Activated T-helper 1 cell treated with anti-CD3 and anti-CD28 coated beads, Interleukin-12 subunit alpha, Interleukin-12 subunit beta, Interleukin-2, Interleukin-4 antibody, amounts not matched to agents 30 ng/mL and 10 ng/mL and 1 ng/mL, durations not matched to agents 14 hours and 24 hours and 36 hours (primary cell): ENCODE data around the gene PLA2G10. TPM values are rescaled to one million over a fixed set of nuclear protein-coding genes. Genes with fewer than 3 reads are reported as not detected.
"Not testable (repeated sequence)": the region's sequence is repeated elsewhere in the genome, so short reads cannot be mapped to it uniquely, and the experiment has no call there.

Experiments
- DNase-seq: peaks from one replicate; pipeline ENCODE4 v3.0.0; 2021; ENCODE audit warnings: low spot score
- H3K27ac Mint-ChIP-seq: one replicate; pipeline ENCODE4 v1.8.0; 2021; ENCODE audit warnings: mild to moderate bottlenecking, mixed read lengths
- H3K27me3 Mint-ChIP-seq: one replicate; pipeline ENCODE4 v1.8.0; 2022; ENCODE audit warnings: mild to moderate bottlenecking, moderate library complexity, mixed read lengths; ENCODE audit not compliant: insufficient read depth
- H3K36me3 Mint-ChIP-seq: one replicate; pipeline ENCODE4 v1.8.0; 2021; ENCODE audit warnings: low read depth, mixed read lengths
- H3K4me1 Mint-ChIP-seq: one replicate; pipeline ENCODE4 v1.8.0; 2021; ENCODE audit warnings: low read depth, mixed read lengths
- H3K4me3 Mint-ChIP-seq: one replicate; pipeline ENCODE4 v1.8.0; 2021; ENCODE audit warnings: mild to moderate bottlenecking, moderate library complexity, mixed read lengths
- H3K9me3 Mint-ChIP-seq: one replicate; pipeline ENCODE4 v1.8.0; 2021; ENCODE audit warnings: mixed read lengths
- intact Hi-C: fragments of 100-400 bp; cut with micrococcal nuclease; formaldehyde crosslinking; loops from one replicate; pipeline ENCODE4 v1.15.1; 2024
- total RNA-seq: library from RNA; stranded (reverse); gene quantifications from 2 replicates; pipeline ENCODE4 v1.2.3, GENCODE V29; 2022

The PLA2G10 gene
- total RNA-seq, 1 donor from 2014 or later: not detected

DNA sequence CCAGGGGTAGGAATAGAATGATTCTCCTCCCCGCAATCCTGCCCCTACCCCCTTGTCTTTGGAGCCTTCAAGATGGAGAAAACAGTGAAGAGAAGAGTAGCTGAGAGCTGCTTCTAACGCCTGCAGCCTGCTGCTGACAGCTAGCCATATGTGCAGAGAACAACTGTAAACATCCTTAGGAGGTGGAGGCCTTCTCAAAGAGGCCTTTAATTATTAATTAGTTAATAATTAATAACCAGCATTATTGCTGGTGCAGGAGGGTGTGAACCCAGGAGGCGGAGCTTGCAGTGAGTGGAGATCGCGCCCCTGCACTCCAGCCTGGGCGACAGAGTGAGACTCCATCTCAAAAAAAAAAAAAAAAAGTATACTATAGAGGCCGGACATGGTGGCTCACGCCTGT is 52.9 kb downstream of the PLA2G10 start:
- Mint-ChIP-seq H3K4me1 (peaks cover 34% of the 10 kb centered on the region), H3K9me3 (no peaks in the 10 kb centered on the region), H3K4me3 (no peak overlapping the region), H3K27ac (peak overlapping the region; percentile 72), H3K27me3 (no peaks in the 10 kb centered on the region), H3K36me3 (peaks cover 12% of the 10 kb centered on the region)
- intact Hi-C loops: no loop called here
- DNase-seq: no peak

DNA sequence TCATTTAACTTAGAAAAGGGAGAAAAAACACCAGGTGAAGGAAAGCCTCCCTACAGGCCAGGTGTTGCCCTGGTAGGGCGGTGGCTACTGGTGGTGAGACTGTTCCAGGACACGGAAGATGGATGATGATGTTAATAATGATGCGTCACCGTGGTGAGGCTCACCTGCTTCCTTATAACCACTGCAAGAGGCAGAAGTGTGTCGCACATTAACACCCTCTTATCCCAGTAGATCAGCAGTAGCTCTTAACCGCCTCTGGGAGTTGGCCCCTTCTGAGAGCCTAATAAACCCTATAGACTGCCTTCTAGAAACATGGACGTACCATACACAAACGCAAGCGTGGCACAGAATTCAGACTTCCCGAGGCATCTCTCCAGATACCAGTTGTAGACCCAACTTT is 53.6 kb downstream of the PLA2G10 start:
- peaks cover 39% of the 10 kb centered on the region for H3K4me1 Mint-ChIP-seq
- no peak overlapping the region for H3K4me3 Mint-ChIP-seq
- peaks cover 12% of the 10 kb centered on the region for H3K36me3 Mint-ChIP-seq
- intact Hi-C loops: no loop called here
- peak overlapping the region; percentile 72 for H3K27ac Mint-ChIP-seq
- H3K9me3 Mint-ChIP-seq: no peaks in the 10 kb centered on the region
- H3K27me3 Mint-ChIP-seq: no peaks in the 10 kb centered on the region
- DNase-seq: no peak

GRCh38 chr16:14636951-14637240 is 57.2 kb downstream of the PLA2G10 start:
- Mint-ChIP-seq H3K4me1 (peaks cover 62% of the 10 kb centered on the region), H3K36me3 (peaks cover 13% of the 10 kb centered on the region)
- intact Hi-C loops, H3K9me3 Mint-ChIP-seq, DNase-seq, H3K27ac Mint-ChIP-seq, H3K4me3 Mint-ChIP-seq, H3K27me3 Mint-ChIP-seq: not testable (repeated sequence)

DNA sequence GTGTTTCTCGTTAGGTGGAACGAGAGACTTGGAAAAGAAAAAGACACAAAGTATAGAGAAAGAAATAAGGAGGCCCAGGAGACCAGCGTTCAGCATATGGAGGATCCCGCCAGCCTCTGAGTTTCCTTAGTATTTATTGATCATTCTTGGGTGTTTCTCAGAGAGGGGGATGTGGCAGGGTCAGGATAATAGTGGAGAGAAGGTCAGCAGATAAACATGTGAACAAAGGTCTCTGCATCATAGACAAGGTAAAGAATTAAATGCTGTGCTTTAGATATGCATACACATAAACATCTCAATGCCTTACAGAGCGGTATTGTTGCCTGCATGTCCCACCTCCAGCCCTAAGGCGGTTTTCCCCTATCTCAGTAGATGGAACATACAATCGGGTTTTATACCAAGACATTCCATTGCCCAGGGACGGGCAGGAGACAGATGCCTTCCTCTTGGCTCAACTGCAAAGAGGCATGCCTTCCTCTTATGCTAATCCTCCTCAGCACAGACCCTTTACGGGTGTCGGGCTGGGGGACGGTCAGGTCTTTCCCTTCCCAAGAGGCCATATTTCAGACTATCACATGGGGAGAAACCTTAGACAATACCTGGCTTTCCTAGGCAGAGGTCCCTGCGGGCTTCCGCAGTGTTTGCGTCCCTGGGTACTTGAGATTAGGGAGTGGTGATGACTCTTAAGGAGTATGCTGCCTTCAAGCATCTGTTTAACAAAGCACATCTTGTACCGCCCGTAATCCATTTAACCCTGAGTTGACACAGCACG is 57.7 kb downstream of the PLA2G10 start:
- H3K27ac Mint-ChIP-seq, H3K27me3 Mint-ChIP-seq, DNase-seq, intact Hi-C loops, H3K9me3 Mint-ChIP-seq, H3K4me3 Mint-ChIP-seq: not testable (repeated sequence)
- H3K4me1 Mint-ChIP-seq: peaks cover 60% of the 10 kb centered on the region
- H3K36me3 Mint-ChIP-seq: peaks cover 13% of the 10 kb centered on the region

DNA sequence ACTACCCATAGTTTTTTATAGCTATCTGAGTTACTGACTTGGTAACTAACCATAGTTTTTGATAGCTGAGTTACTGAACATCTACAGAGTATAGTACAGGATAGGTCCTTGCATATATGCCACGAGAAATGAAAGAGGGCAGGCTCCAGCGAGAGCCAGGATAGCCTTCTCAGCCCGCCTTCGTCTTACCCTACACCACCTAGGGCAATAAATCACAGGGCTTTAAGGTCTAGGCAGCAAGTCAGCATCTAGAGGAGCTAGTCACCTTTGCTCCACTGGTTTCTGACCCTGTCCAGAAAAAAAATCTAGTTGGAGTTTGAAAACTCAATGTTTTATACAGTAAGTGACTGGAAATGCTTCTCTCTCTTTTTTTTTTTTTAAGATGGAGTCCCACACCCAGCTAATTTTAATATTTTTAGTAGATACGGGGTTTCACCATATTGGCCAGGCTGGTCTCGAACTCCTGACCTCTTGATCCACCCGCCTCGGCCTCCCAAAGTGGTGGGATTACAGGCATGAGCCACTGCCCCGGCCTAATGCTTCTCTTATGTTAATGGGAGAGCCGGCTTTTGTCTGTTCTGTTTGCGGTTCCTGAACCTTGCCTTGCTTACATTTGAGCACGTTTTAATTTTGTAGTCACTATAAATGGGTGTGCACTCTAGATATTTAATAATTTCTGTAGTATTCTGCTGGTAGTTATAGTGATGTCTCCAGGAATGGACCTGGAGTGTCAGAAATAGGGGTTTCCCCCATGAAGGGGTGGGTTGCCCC is 58.5 kb downstream of the PLA2G10 start:
- Mint-ChIP-seq H3K36me3 (peaks cover 8% of the 10 kb centered on the region), H3K27me3 (no peaks in the 10 kb centered on the region), H3K27ac (no peak overlapping the region), H3K4me3 (no peak overlapping the region), H3K9me3 (no peaks in the 10 kb centered on the region), H3K4me1 (peaks cover 53% of the 10 kb centered on the region)
- intact Hi-C loops: no loop called here
- DNase-seq: no peak

DNA sequence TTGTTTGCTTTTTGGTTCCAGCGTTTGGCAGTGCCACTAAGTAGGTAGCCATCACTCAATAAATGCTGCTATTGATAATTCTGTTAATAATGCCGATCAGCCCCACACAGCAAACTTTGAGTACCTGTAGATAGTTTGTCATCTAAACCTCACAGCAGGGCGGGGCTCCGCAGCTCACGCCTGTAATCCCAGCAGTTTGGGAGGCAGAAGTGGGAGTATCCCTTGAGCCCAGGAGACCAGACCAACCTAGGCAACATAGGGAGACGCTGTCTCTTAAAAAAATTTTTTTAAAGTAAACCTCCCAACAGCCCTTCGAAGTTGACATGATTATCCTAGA is 59.8 kb downstream of the PLA2G10 start:
- Mint-ChIP-seq H3K9me3 (peaks cover 4% of the 10 kb centered on the region), H3K4me1 (peaks cover 50% of the 10 kb centered on the region), H3K36me3 (peaks cover 11% of the 10 kb centered on the region), H3K27ac (peak overlapping the region; percentile 100), H3K4me3 (peak overlapping the region; percentile 100), H3K27me3 (no peaks in the 10 kb centered on the region)
- intact Hi-C loops: loop anchor here (5.0 kb wide), 3 partner anchors 282 to 1008 kb away; partner anchors contain the start of gene MARF1
- no peak for DNase-seq

GRCh38 chr16:14632693-14633569 is 61.2 kb downstream of the PLA2G10 start, which contains the start of gene BFAR:
Gene BFAR (plus strand): TSS chr16:14632951. CDS start chr16:14644347, 11,396 bp downstream.
- intact Hi-C loops: loop anchor here (5.0 kb wide), 3 partner anchors 281 to 1009 kb away; partner anchors contain the start of gene MARF1
- peak; percentile 99 for DNase-seq
- Mint-ChIP-seq H3K4me1 (peaks cover 60% of the 10 kb centered on the region), H3K9me3 (peaks cover 4% of the 10 kb centered on the region), H3K4me3 (peak within 1 kb of the TSS; percentile 100), H3K27me3 (no peaks in the 10 kb centered on the region), H3K36me3 (peaks cover 11% of the 10 kb centered on the region), H3K27ac (peak within 1 kb of the TSS; percentile 100)

DNA sequence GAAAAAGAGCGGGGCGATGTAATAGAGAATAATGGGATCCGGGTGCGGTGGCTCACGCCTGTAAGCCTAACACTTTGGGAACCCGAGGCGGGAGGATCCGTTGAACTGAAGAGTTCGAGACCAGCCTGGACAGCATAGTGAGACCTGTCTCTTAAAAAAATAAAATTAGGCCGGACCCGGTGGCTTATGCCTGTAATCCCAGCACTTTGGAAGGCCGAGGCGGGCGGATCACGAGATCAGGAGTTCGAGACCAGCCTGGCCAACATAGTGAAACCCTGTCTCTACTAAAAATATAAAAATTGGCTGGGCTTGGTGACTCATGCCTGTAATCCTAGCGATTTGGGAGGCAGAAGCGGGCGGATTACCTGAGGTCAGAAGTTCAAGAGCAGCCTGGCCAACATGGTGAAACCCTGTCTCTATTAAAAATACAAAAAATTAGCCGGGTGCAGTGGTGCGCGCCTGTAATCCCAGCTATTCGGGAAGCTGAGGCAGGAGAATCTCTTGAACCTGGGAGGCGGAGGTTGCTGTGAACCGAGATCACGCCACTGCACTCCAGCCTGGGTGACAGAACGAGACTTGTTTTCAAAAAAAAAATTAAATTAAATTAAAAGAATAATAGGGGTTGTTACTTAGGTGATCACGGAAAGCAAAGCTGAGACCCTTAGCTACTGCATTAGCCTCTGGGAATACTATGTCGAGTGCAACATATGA is 63.3 kb downstream of the PLA2G10 start:
- H3K27ac Mint-ChIP-seq: peak overlapping the region; percentile 98
- H3K27me3 Mint-ChIP-seq, DNase-seq, H3K9me3 Mint-ChIP-seq: not testable (repeated sequence)
- intact Hi-C loops: loop anchor here (1.0 to 5.0 kb wide), 6 partner anchors 278 to 1012 kb away; partner anchors contain the start of genes ERCC4 and MARF1
- peaks cover 49% of the 10 kb centered on the region for H3K4me1 Mint-ChIP-seq
- H3K4me3 Mint-ChIP-seq: peak overlapping the region; percentile 100
- H3K36me3 Mint-ChIP-seq: peaks cover 21% of the 10 kb centered on the region

DNA sequence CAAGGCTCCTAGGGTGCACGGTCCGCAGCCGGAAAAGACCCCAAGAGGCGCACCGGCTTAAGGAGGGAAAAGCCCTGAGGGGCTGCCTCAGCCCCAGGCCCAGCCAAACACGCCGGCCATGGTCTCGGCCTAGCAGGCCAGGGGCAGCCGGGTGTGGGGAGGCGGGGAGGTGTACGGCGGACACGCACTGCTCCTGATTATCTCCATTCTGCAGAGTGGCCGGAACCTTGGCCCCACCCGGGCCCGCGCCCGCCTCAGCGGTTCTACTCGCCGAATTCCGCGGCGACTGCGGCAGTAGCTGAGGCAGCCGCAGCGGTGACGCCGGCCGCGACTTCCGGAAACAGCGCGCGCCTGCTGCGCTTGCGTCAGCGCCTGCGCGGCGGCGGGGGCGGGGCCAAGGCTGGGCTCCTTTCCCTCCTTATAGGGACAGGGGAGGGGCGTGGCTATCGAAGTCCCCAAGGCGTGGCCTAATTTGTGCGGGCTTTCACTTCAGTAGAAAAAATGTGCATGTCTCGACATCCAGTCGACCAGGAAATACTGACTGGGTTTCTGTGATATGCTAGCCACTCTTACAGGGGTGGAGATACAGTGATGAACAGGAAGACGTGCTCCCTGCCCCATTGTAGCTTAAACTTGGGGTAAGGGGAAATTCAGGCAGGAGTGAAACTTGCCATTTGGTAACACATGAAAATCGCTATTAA is 64.0 kb downstream of the PLA2G10 start, which contains the start of gene PARN:
PARN (minus strand) TSS at position 342 of the 701 bp plus-strand sequence; CDS start at position 207, 135 bp downstream.
- DNase-seq: peak; percentile 97
- Mint-ChIP-seq H3K4me3 (peak within 1 kb of the TSS; percentile 98), H3K4me1 (peaks cover 46% of the 10 kb centered on the region), H3K27me3 (no peaks in the 10 kb centered on the region), H3K27ac (peak within 1 kb of the TSS; percentile 98), H3K36me3 (peaks cover 27% of the 10 kb centered on the region), H3K9me3 (peaks cover 4% of the 10 kb centered on the region)
- intact Hi-C loops: loop anchor here (1.0 to 5.0 kb wide), 6 partner anchors 278 to 1012 kb away; partner anchors contain the start of genes ERCC4 and MARF1

DNA sequence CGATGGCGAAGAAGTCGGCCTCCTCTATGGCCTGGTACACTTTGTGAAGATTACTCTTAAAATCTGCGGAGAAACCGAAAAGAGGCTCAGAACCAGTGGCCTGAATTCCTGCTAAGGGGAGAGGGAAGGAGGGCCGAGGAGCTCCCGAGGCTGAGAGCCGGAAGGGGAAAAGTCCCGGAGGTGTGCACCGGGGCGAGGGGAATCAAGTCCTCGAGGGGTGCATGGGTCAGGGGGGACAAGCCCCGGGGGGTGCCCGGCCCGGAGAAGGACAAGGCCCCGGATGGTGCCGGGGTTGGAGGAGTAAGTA is 64.5 kb downstream of the PLA2G10 start:
- H3K4me1 Mint-ChIP-seq: peaks cover 41% of the 10 kb centered on the region
- intact Hi-C loops: no loop called here

DNA sequence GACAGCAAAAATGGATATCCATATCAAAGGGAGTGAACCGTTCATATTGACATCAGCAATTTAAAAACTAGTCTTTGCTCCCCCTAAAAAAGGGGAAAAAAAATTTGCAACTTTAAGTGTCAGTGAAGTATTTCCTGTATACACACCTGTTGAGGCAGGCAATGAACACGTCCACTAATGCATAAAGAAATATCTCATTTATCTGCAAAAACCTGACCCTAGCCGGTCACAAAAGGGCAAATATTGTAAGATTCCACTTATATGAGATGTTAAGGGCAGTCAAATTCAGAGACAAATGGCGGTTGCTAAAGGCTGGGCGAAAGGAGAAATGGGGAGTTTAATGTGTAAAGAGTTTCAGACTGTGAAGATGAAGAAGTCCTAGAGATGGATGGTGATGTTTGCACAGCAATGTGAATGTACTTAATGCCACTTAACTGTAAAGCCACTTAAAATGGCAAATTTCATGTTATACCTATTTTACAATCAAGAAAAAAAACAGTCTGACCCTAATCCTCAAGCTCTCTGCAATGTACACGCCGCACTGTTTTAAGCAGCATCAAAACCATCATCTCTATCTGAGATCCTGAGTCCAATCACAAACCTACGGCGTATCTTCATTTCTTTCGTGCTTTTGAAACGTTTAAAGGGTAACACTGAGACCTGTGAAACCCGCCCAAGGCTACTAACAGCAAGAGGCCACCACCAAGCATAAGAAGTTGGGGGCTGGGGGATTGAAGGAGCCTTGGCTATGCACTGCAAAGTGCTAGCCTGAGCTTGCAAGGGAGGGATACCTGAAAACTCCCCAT is 65.1 kb downstream of the PLA2G10 start:
- Mint-ChIP-seq H3K4me1 (peaks cover 36% of the 10 kb centered on the region), H3K9me3 (peaks cover 4% of the 10 kb centered on the region), H3K4me3 (peak overlapping the region; percentile 98), H3K36me3 (peaks cover 34% of the 10 kb centered on the region), H3K27me3 (no peaks in the 10 kb centered on the region), H3K27ac (peak overlapping the region; percentile 96)
- intact Hi-C loops: no loop called here
- DNase-seq: no peak

More for the DNA sequence above, 64.5 kb downstream of the PLA2G10 start:
- DNase-seq: no peak
- H3K27ac Mint-ChIP-seq: peak overlapping the region; percentile 96
- no peaks in the 10 kb centered on the region for H3K27me3 Mint-ChIP-seq
- H3K9me3 Mint-ChIP-seq: peaks cover 4% of the 10 kb centered on the region
- peak overlapping the region; percentile 98 for H3K4me3 Mint-ChIP-seq
- H3K36me3 Mint-ChIP-seq: peaks cover 31% of the 10 kb centered on the region
